GM10266 (cell line): ENCODE data around the gene MEG3.

Experiments
- DNase-seq: peaks from one replicate; pipeline ENCODE4 v3.0.0; 2012; ENCODE audit errors: extremely low spot score
- TF ChIP-seq, protein P1 (sequence below): IDR thresholded peaks from 2 replicates; pipeline ENCODE4 v1.5.1; 2012; ENCODE audit warnings: mild to moderate bottlenecking, low read depth; ENCODE audit not compliant: control insufficient read depth, insufficient read depth; ENCODE audit errors: missing control alignments

MEG3 gene

DNA sequence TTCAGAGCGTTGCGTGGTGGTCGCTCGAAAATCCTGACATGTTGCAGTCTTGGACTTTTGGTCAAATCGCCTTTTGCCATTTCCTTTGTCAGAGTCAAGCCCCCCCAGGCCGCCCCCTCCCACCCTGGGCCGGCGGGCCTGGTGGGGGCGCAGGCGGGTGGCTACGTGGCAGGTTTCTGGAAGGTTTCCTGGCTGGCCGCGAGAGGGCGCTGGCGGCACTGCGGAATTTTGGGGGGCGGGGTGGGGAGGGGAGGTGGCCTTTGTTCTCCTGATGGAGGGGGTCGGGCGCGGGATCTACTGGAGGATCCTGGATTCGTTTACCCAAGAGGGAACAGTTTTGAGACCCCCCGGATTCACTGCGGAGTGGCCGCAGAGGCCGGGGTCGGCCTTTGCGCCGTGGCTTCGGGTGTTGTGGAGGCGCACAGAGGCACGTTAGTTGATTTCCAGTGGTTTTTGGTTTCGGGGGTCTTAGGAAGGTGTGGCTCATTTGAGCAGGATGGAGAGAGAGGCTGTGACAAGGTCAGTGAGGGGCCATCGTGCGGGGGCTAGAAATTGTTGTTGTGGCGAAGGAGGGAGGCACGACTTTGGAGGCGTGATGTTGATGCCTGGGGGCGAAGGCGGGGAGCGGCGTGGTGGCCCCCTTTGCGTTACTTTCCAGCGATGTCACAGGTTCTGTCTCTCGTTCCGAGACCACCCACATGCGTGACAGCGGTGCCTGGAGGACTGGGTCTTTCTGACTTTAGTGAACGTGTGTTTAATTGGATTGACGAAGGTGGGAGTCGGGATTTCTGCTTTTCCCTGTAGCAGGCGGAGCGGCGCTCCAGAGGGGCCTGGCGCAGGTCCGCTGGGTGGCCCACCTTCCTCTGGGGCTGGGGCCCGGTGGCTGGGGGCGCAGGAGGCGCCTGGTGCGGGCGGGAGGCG is 1.4 kb downstream of the MEG3 start:
- DNase-seq = no peak
- TF ChIP-seq, protein P1, sequence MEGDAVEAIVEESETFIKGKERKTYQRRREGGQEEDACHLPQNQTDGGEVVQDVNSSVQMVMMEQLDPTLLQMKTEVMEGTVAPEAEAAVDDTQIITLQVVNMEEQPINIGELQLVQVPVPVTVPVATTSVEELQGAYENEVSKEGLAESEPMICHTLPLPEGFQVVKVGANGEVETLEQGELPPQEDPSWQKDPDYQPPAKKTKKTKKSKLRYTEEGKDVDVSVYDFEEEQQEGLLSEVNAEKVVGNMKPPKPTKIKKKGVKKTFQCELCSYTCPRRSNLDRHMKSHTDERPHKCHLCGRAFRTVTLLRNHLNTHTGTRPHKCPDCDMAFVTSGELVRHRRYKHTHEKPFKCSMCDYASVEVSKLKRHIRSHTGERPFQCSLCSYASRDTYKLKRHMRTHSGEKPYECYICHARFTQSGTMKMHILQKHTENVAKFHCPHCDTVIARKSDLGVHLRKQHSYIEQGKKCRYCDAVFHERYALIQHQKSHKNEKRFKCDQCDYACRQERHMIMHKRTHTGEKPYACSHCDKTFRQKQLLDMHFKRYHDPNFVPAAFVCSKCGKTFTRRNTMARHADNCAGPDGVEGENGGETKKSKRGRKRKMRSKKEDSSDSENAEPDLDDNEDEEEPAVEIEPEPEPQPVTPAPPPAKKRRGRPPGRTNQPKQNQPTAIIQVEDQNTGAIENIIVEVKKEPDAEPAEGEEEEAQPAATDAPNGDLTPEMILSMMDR = no peak

DNA sequence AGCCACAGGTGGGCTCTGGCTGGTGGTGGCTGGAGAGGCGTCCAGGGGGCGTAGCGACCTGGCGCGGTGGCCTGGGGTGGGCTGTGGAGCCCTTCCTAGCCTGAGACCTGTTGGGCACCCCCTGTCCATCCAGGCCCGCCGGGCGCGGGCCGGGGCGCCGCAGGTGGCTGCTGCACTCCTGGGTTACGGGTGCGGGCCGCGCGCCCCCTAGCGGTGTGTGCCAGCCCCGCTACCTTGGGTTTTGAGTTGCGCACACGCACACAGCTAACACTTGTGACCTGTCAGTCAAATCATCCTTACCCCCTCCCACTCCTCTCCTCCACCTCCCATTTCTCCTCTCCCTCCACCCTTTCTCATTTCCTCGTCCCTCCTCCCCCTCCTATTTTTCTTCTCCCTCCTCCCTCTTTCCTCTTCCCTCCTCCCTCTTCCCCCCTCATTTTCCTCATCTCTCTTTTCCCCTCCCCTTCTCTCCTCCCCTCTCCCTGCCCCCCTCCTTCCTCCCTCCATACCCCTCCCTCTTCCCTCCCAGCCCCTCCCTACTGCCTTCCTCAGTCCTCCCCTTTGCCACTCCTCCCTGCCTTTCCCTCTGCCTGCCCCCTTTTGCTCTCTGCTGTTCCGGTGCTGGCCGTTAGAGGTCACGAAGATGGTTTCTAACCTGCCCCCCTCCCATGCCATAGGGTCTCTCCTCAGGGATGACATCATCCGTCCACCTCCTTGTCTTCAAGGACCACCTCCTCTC is 2.3 kb downstream of the MEG3 start:
- DNase-seq = no peak
- TF ChIP-seq, protein P1 = no peak

DNA sequence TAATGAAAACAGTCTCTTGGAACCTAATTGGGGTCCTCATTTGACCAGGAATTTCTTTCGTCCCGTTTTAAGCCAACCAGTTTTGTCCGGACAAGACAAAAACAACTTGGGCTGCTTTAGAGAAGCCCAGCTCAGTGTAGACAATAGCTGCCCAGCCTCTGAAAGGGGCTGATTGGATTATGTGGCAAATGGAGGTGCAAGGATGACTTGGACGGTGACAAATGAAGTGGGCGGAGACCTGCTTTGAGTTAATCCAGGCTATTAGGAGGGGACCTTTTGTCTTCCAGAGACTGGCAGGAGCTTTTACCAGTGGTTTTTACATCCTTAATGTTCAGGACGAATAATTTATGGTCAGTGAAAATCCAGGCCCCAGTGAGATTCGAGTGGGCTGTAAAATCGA is 4.8 kb downstream of the MEG3 start:
- no peak for DNase-seq
- TF ChIP-seq, protein P1 = no peak

DNA sequence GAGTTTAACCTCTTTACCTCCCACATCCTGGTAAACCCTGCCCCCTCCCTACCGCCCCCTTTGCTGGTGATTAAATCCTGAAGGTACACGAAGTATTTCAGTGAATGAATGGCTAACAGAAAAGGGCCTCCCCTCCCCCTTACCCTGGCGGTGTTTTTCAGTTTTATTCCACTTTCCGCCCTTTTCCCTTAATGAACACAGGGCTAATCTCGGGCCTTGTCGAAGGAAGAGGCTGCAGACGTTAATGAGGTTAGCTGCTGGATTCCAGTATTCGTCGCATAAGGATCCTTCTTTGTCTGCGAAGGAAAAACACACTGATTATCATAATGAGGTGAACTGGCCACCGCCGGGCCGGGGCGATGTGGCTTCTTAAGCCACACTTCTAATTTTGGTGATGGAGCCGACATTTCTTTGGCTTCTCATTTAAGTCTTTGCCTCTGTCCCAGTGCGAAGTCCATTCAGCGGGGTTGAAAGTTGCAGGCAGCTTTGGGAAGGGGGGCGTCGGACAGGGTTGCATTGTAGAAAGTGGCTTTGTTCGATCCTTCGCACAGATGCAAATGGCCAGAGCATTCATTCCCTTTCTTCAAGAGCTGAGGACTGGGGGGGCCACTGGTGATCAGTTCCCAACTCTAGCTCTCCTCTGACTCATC is 6.5 kb downstream of the MEG3 start:
- no peak for DNase-seq
- TF ChIP-seq, protein P1 = no peak

DNA sequence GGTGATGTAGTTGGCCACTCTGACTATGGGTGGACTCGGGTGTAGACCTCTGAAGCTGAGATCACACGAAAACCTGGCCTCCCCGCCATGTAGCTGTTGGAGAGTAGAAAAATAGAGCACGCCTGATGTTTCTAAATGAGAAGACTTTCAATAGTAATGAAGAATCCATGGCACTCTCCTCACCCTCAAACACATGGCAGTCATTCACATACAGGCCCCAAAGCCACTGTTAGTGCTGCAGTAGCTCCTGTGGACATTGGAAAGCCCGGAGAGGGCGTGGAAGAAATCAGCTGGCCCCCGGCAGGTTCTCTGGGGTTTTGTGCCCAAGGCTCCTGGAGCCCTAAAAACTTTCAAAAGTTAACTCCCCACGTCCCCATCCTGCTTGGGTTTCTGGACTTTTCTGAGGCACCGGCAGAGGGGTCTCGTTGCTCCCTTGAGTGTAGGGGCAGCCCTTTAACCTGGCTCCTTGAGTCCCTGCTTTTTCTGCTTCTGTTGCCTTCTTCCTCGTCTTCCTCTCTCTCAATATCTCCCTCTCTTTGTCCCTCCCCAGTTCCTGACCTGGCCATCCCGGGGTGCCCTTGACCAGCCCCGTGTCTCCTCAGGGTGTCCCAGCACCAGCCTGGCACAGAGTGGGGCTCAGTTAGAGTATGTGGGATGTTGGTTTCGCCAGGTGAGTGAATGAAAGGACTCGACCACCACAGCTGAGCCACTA is 8.3 kb downstream of the MEG3 start:
- DNase-seq = no peak
- TF ChIP-seq, protein P1 = no peak

DNA sequence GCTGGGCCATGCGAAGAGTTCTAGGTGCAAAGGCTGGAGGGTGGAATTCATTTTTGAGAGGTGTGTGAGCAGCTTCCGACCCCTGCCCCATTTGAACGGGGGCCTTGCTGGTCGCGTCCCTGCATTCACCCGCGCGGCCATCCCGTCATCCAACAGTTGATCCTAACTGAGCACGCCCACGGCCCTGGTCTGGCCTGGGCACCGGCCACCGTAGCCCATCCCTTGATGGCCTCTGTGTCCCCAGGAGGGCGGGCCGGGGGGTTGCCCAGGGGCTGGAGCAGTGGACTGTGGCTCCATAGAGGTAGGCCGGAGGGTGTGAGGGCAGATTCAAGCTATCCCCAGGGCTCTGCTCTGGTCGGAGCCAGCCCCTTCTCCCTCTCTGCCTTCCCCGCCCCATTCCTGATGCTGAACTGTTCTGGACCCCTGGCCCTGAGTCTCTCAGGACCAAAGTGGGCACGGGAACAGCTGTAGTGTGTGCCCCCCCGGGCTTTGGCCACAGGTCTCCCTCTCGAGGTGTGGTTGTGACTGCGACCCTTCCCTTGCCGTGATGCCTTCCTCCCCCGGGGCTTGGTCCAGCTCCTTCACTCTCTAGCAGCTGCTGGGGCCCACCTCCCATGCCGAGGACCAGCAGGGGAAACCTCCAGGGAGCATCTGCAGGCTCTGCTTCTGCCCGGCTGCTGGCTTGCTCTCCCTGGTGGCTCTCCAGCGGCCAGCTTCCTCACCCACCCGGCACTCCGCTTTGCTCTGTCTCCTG is 9.1 kb downstream of the MEG3 start:
- TF ChIP-seq, protein P1 = no peak
- no peak for DNase-seq
